Keratinocyte (primary cell): ENCODE results near the gene AMBRA1. TPM values are rescaled to one million over a fixed set of nuclear protein-coding genes. Genes with fewer than 3 reads are reported as not detected.

ENCODE experiments used
- DNase-seq: peaks from one replicate; pipeline ENCODE4 v3.0.0-alpha.2; 2011; ENCODE audit warnings: low read depth, missing footprints, low spot score
- FAIRE-seq: peaks from 2 replicates; lab custom pipeline; 2011; peaks lifted over from hg19 to GRCh38; lab: Jason Lieb, UNC
- H2AFZ ChIP-seq: 2 replicates; pipeline ENCODE4 v1.6.0; 2012; ENCODE audit warnings: low read length, control low read depth, inconsistent platforms; ENCODE audit not compliant: control insufficient read depth
- H3K27ac ChIP-seq: 2 replicates; pipeline ENCODE4 v1.5.1; 2011; ENCODE audit warnings: low read length; ENCODE audit not compliant: control insufficient read depth, insufficient read depth
- H3K27me3 ChIP-seq: 3 replicates; pipeline ENCODE4 v1.6.0; 2011; ENCODE audit warnings: low read length; ENCODE audit not compliant: control insufficient read depth, insufficient read depth; ENCODE audit errors: extremely low read depth
- H3K36me3 ChIP-seq, 2 experiments: 2 replicates in 1 of 2; 3 replicates in 1 of 2; pipeline ENCODE4 v1.5.1; 2011; ENCODE audit warnings: low read length in 2 of 2, mild to moderate bottlenecking in 1 of 2; ENCODE audit not compliant: control insufficient read depth in 2 of 2, insufficient read depth in 2 of 2; ENCODE audit errors: extremely low read depth in 1 of 2
- H3K4me1 ChIP-seq: 3 replicates; pipeline ENCODE4 v1.5.1; 2011; ENCODE audit warnings: low read length; ENCODE audit not compliant: control insufficient read depth, insufficient read depth; ENCODE audit errors: extremely low read depth
- H3K4me2 ChIP-seq: 3 replicates; pipeline ENCODE4 v1.6.0; 2011; ENCODE audit warnings: low read depth, low read length; ENCODE audit not compliant: control insufficient read depth, insufficient read depth; ENCODE audit errors: extremely low read depth
- H3K4me3 ChIP-seq, 3 experiments: fragments of 200-600 bp in 1 of 3; sonication (generic) in 1 of 3; 2 replicates in 2 of 3; 3 replicates in 1 of 3; pipeline ENCODE4 v1.5.1; 2011 to 2016; ENCODE audit warnings: low read length in 3 of 3, mild to moderate bottlenecking in 3 of 3, control low read depth in 2 of 3, inconsistent platforms in 1 of 3, low read depth in 1 of 3, mixed read lengths in 1 of 3, mixed run types in 1 of 3, moderate library complexity in 1 of 3; ENCODE audit not compliant: control insufficient read depth in 2 of 3, insufficient read depth in 2 of 3; ENCODE audit errors: extremely low read depth in 1 of 3
- H3K79me2 ChIP-seq: 2 replicates; pipeline ENCODE4 v1.6.0; 2012; ENCODE audit warnings: low read length; ENCODE audit not compliant: control insufficient read depth, insufficient read depth
- H3K9ac ChIP-seq: 3 replicates; pipeline ENCODE4 v1.6.0; 2011; ENCODE audit warnings: low read length; ENCODE audit not compliant: control insufficient read depth, insufficient read depth; ENCODE audit errors: extremely low read depth
- H3K9me1 ChIP-seq: 3 replicates; pipeline ENCODE4 v1.6.0; 2011; ENCODE audit warnings: low read length; ENCODE audit not compliant: control insufficient read depth, insufficient read depth; ENCODE audit errors: extremely low read depth
- H3K9me3 ChIP-seq: 2 replicates; pipeline ENCODE4 v1.5.1; 2012; ENCODE audit warnings: low read depth, low read length; ENCODE audit not compliant: control insufficient read depth
- H4K20me1 ChIP-seq: 3 replicates; pipeline ENCODE4 v1.6.0; 2011; ENCODE audit warnings: low read length; ENCODE audit not compliant: control insufficient read depth, insufficient read depth; ENCODE audit errors: extremely low read depth
- EZH2 ChIP-seq: IDR thresholded peaks from one replicate; pipeline ENCODE4 v1.6.1; 2012; ENCODE audit warnings: inconsistent platforms, mild to moderate bottlenecking, low read length, moderate library complexity
- dilution Hi-C: fragments of 300-500 bp; cut with MboI; formaldehyde crosslinking; loops from one replicate; pipeline ENCODE4 v1.7.0; 2020; ENCODE audit warnings: low sequenced_read_pairs; ENCODE audit not compliant: extremely low pct_ligation_motif_present
- polyA plus RNA-seq, 5 experiments: library from polyadenylated mRNA; depleted of rRNA in 3 of 5; stranded (reverse) in 3 of 5; stranded (forward) in 1 of 5; unstranded in 1 of 5; fragments of >200 nt; gene quantifications; 1 replicate in 1 of 5; 2 replicates in 3 of 5; 3 replicates in 1 of 5; pipeline versions ENCODE4 v1.2.1 to v1.2.3, GENCODE V29; 2011 to 2012; ENCODE audit warnings: missing spikeins in 2 of 5, low read depth in 1 of 5, low replicate concordance in 1 of 5
- TF ChIP-seq, protein P1 (sequence below), 3 experiments: IDR thresholded peaks in 1 of 3; conservative IDR thresholded peaks in 1 of 3; optimal IDR thresholded peaks in 1 of 3; 2 replicates in 2 of 3; 3 replicates in 1 of 3; pipeline versions ENCODE3 to v1.5.1; 2011; ENCODE audit warnings: low read length in 3 of 3, mild to moderate bottlenecking in 3 of 3, moderate library complexity in 2 of 3, control low read depth in 1 of 3, inconsistent platforms in 1 of 3; ENCODE audit not compliant: insufficient read depth in 2 of 3; ENCODE audit errors: extremely low read depth in 1 of 3

The AMBRA1 gene
- polyA plus RNA-seq, 1 donor (not counting 4 experiments of a cell fraction or from before 2014, with no cell fraction given), result 10.5 TPM

GRCh38 chr11:46456269-46457001 lies 137.4 kb downstream of the AMBRA1 start:
- peaks cover 3% of the 10 kb centered on the region for H3K79me2 ChIP-seq
- dilution Hi-C loops, result no loop called here
- no peak for FAIRE-seq
- no peaks in the 10 kb centered on the region for H3K4me1 ChIP-seq
- H3K9me3 ChIP-seq, result no peaks in the 10 kb centered on the region
- H3K27me3 ChIP-seq, result no peaks in the 10 kb centered on the region
- TF ChIP-seq EZH2, result no peak
- TF ChIP-seq, protein P1, sequence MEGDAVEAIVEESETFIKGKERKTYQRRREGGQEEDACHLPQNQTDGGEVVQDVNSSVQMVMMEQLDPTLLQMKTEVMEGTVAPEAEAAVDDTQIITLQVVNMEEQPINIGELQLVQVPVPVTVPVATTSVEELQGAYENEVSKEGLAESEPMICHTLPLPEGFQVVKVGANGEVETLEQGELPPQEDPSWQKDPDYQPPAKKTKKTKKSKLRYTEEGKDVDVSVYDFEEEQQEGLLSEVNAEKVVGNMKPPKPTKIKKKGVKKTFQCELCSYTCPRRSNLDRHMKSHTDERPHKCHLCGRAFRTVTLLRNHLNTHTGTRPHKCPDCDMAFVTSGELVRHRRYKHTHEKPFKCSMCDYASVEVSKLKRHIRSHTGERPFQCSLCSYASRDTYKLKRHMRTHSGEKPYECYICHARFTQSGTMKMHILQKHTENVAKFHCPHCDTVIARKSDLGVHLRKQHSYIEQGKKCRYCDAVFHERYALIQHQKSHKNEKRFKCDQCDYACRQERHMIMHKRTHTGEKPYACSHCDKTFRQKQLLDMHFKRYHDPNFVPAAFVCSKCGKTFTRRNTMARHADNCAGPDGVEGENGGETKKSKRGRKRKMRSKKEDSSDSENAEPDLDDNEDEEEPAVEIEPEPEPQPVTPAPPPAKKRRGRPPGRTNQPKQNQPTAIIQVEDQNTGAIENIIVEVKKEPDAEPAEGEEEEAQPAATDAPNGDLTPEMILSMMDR (optimal IDR thresholded peaks at IDR 0.05 in 1 of 3, IDR thresholded peaks at IDR 0.05 in 1 of 3, conservative IDR thresholded peaks at IDR 0.05 in 1 of 3; ENCODE audit: extremely low read depth in 1 of 3, insufficient read depth in 2 of 3, low read length in 3 of 3), result no peak
- H3K36me3 ChIP-seq, result peaks cover 2 to 4% of the 10 kb centered on the region in 2 experiments
- H3K4me2 ChIP-seq, result no peak overlapping the region
- DNase-seq, result no peak
- no peak overlapping the region for H3K9ac ChIP-seq
- H3K27ac ChIP-seq, result no peak overlapping the region
- no peak overlapping the region for H2AFZ ChIP-seq
- H3K4me3 ChIP-seq, result no peak overlapping the region
- H3K9me1 ChIP-seq, result peaks cover 4% of the 10 kb centered on the region
- H4K20me1 ChIP-seq, result no peaks in the 10 kb centered on the region

DNA sequence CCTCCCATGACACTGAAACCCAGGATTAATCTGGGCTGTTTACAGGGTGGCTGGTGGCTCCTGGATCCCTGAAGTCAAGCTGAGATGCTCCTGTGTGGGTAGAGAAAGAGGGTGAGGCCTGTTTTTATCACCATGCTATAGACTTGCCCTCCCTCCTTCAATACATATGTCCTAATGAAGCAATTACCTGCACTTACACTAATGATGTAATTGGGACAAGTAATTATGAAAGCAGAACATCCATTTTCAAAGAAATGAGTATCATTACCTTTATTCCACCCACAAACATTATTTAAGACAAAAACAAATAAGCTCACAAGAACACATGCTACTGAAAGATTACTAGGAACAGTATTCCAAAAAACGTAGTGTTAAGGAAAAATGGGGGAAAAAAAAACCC lies 138.0 kb downstream of the AMBRA1 start:
- Histone ChIP-seq H3K9me1 (peaks cover 4% of the 10 kb centered on the region), H2AFZ (no peak overlapping the region), H3K4me3 (no peak overlapping the region), H3K27me3 (no peaks in the 10 kb centered on the region), H3K36me3 (peaks cover 2 to 4% of the 10 kb centered on the region in 2 experiments), H3K4me2 (no peak overlapping the region), H3K79me2 (peaks cover 3% of the 10 kb centered on the region), H3K27ac (no peak overlapping the region), H3K9ac (no peak overlapping the region), H3K4me1 (no peaks in the 10 kb centered on the region), H4K20me1 (no peaks in the 10 kb centered on the region), H3K9me3 (no peaks in the 10 kb centered on the region)
- dilution Hi-C loops, result no loop called here
- FAIRE-seq (no peak), DNase-seq (no peak)
- TF ChIP-seq EZH2, result no peak
- TF ChIP-seq, protein P1 (optimal IDR thresholded peaks at IDR 0.05 in 1 of 3, IDR thresholded peaks at IDR 0.05 in 1 of 3, conservative IDR thresholded peaks at IDR 0.05 in 1 of 3; ENCODE audit: extremely low read depth in 1 of 3, insufficient read depth in 2 of 3, low read length in 3 of 3), result no peak
